ENCODE data around the gene ALX4. TPM values are rescaled to one million over a fixed set of nuclear protein-coding genes. Genes with fewer than 3 reads are reported as not detected.

Gene ALX4
- total and polyA plus RNA-seq, 9 of the 15 experiments (the other 6 are each of a cell fraction or from before 2014, with no cell fraction given): 0.07 to 1.2 (median 0.33) TPM

DNA sequence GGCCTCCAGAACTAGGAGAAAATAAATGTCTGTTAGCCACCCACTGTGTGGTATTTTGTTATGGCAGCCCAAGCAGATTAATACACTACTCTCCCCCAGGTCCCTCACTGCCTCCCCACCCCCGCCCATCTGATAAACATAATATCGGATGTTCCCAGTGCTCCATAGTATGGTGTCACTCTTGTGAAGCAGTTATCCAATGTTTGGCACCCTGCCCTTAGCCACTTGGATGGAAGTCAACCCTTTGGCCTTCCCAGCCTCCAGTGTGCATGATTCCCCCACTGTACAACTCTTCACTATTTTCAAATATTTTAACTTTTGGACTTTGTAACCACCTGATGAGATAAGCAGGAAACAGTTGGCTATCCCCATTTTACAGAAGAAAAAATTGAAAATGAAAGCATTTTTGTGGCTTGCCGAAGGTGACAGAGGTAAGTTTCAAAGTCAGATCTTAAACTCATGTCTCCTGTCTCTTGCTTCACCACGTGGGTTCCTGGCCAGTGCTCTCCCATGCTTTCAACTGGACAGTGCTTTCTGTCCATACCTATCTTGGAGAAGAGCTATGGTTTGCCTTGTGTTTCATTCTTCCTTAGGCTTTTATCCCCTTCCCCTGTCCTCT, 53.2 kb downstream of the ALX4 start (continued):
- TF ChIP-seq ZNF232 (CRISPR knock-in tag; IDR thresholded peaks at IDR 0.05): no peak
- TF ChIP-seq, protein P1, sequence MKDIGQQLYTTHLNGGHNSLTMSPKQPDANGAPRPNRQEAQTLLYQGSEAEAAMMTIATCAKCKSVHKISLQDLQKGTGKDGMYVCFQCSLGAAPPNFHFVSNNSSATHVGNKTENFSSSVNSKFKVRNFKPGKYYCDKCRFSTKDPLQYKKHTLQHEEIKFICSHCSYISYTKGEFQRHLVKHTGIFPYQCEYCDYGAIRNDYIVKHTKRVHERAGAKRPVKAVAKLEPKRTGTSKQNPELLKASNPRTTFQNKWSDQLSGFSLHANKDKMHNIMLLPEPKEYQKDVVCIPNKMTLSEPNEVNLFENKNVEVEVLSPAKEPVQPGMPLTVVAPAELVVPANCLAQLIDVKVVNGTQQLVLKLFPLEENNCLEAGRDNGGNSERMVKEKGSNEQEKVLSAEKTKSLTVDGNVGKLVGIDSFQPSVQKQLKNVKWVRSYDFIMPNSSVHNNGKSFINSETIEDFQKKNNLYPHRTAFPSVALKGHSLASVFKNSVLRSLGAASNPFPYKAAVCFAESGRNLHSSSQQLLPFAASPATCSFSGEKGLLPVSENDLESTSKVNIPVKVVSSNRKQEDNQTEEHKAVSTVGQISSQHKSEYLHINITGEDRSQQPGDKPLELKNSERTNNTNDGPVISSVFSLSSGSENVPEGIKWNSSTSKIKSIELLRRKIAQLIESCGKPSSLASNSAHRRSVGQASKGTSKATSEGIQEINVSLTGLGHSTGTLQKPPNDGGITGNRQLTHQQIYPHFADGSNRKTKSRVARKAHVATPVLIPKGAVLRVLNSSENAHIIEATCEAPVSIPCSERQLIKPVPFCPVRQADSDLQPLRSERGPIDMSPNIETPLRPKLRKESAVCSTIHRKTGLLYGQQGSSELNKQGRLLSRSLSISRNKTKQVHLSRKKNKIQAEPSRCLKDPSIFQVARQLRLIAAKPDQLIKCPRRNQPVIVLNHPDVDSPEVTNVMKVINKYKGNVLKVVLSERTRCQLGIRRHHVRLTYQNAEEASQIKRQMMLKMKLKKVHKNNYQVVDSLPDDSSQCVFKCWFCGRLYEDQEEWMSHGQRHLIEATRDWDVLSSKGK (CRISPR knock-in tag; IDR thresholded peaks at IDR 0.05): no peak
- peak; percentile 72 for TF ChIP-seq NFIC (IDR thresholded peaks at IDR 0.05)
- TF ChIP-seq, protein P2, sequence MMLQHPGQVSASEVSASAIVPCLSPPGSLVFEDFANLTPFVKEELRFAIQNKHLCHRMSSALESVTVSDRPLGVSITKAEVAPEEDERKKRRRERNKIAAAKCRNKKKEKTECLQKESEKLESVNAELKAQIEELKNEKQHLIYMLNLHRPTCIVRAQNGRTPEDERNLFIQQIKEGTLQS (IDR thresholded peaks at IDR 0.05): no peak
- TF ChIP-seq, protein P2 (CRISPR knock-in tag; conservative IDR thresholded peaks at IDR 0.05): no peak
- TF ChIP-seq, protein P3, sequence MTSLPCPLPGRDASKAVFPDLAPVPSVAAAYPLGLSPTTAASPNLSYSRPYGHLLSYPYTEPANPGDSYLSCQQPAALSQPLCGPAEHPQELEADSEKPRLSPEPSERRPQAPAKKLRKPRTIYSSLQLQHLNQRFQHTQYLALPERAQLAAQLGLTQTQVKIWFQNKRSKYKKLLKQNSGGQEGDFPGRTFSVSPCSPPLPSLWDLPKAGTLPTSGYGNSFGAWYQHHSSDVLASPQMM (CRISPR knock-in tag; IDR thresholded peaks at IDR 0.05): no peak
- no peak for TF ChIP-seq POLR2AphosphoS2 (IDR thresholded peaks at IDR 0.05; ENCODE audit: low read length)
- TF ChIP-seq ZNF3 (CRISPR knock-in tag; IDR thresholded peaks at IDR 0.05): no peak
- TF ChIP-seq, protein P4, sequence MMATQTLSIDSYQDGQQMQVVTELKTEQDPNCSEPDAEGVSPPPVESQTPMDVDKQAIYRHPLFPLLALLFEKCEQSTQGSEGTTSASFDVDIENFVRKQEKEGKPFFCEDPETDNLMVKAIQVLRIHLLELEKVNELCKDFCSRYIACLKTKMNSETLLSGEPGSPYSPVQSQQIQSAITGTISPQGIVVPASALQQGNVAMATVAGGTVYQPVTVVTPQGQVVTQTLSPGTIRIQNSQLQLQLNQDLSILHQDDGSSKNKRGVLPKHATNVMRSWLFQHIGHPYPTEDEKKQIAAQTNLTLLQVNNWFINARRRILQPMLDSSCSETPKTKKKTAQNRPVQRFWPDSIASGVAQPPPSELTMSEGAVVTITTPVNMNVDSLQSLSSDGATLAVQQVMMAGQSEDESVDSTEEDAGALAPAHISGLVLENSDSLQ (IDR thresholded peaks at IDR 0.05): 0 out of 2 replicates have a peak, but pooled peaks have one; percentile 29
- 0 out of 2 replicates have a peak, but pooled peaks have one; percentile 4 for TF ChIP-seq CREM (IDR thresholded peaks at IDR 0.05; ENCODE audit: low read depth)
- TF ChIP-seq PCBP1 (IDR thresholded peaks at IDR 0.05; ENCODE audit: low read depth, low read length, poor library complexity, severe bottlenecking): no peak
- no peak for TF ChIP-seq SIX5 (IDR thresholded peaks at IDR 0.05; ENCODE audit: borderline replicate concordance in 1 of 2, insufficient read depth in 1 of 2, low read depth in 1 of 2, low read length in 2 of 2)
- no peak for TF ChIP-seq SAP30 (IDR thresholded peaks at IDR 0.05; ENCODE audit: borderline replicate concordance, insufficient read depth, low read depth, low read length, poor library complexity, severe bottlenecking)
- 0 out of 2 replicates have a peak, but pooled peaks have one; percentile 14 for TF ChIP-seq JUND (IDR thresholded peaks at IDR 0.05; ENCODE audit: borderline replicate concordance, low read depth, low read length)
- TF ChIP-seq JUND (tag; IDR thresholded peaks at IDR 0.05; ENCODE audit: borderline replicate concordance, low read depth, low read length): 0 out of 3 replicates have a peak, but pooled peaks have one; percentile 15
- TF ChIP-seq, protein P5, sequence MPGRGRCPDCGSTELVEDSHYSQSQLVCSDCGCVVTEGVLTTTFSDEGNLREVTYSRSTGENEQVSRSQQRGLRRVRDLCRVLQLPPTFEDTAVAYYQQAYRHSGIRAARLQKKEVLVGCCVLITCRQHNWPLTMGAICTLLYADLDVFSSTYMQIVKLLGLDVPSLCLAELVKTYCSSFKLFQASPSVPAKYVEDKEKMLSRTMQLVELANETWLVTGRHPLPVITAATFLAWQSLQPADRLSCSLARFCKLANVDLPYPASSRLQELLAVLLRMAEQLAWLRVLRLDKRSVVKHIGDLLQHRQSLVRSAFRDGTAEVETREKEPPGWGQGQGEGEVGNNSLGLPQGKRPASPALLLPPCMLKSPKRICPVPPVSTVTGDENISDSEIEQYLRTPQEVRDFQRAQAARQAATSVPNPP (IDR thresholded peaks at IDR 0.05; ENCODE audit: borderline replicate concordance, insufficient read depth, insufficient read length): no peak
- TF ChIP-seq NR2C2 (CRISPR knock-in tag; IDR thresholded peaks at IDR 0.05): no peak
- 0 out of 2 replicates have a peak, but pooled peaks have one; percentile 23 for TF ChIP-seq NR2C2 (tag; IDR thresholded peaks at IDR 0.05)
